Tibial artery (tissue), 4 donors: Measurements from ENCODE around the gene SCN5A.
A peak's percentile ranks its signal among the peaks of the same experiment; 100 is the strongest.

Source experiments
- DNase-seq, 2 donors: peaks; one replicate each; pipeline ENCODE4 v3.0.0-alpha.2; 2019
- H3K27ac ChIP-seq, 2 donors: fragments of 200-600 bp; sonication (generic) in 1 of 2; 1 replicate in 1 of 2; 2 replicates in 1 of 2; pipeline ENCODE4 v1.5.1; 2018 to 2019; ENCODE audit warnings: mild to moderate bottlenecking in 1 of 2
- H3K27me3 ChIP-seq, 2 donors: fragments of 200-600 bp; sonication (generic) in 1 of 2; one replicate each; pipeline versions ENCODE4 v1.5.1 to v1.6.0; 2016 to 2019
- H3K36me3 ChIP-seq, 3 donors: fragments of 200-600 bp; sonication (generic) in 2 of 3; one replicate each; pipeline ENCODE4 v1.5.1; 2016 to 2019; ENCODE audit warnings: mild to moderate bottlenecking in 2 of 3
- H3K4me1 ChIP-seq, 4 donors: fragments of 200-600 bp; sonication (generic) in 2 of 4; 1 replicate in 3 of 4; 2 replicates in 1 of 4; pipeline ENCODE4 v1.5.1; 2016 to 2019
- H3K4me3 ChIP-seq, 2 donors: fragments of 200-600 bp; sonication (generic) in 1 of 2; 1 replicate in 1 of 2; 2 replicates in 1 of 2; pipeline ENCODE4 v1.5.1; 2018 to 2019; ENCODE audit warnings: mild to moderate bottlenecking in 2 of 2
- H3K9me3 ChIP-seq, 3 donors: fragments of 200-600 bp; sonication (generic) in 1 of 3; one replicate each; pipeline ENCODE4 v1.5.1; 2016 to 2019
- intact Hi-C: fragments of 100-400 bp; cut with DNase I; formaldehyde crosslinking; loops from one replicate; pipeline ENCODE4 v1.15.0; 2023; ENCODE audit warnings: low total_unique reads
- TF ChIP-seq, protein P1 (sequence below), 2 experiments: fragments of 200-600 bp in 1 of 2; fragments of 450-650 bp in 1 of 2; IDR thresholded peaks; one replicate each; pipeline ENCODE4 v1.5.1; 2017 to 2019; ENCODE audit warnings: antibody characterized with exemption in 2 of 2, mild to moderate bottlenecking in 1 of 2, moderate library complexity in 1 of 2

Gene SCN5A

DNA sequence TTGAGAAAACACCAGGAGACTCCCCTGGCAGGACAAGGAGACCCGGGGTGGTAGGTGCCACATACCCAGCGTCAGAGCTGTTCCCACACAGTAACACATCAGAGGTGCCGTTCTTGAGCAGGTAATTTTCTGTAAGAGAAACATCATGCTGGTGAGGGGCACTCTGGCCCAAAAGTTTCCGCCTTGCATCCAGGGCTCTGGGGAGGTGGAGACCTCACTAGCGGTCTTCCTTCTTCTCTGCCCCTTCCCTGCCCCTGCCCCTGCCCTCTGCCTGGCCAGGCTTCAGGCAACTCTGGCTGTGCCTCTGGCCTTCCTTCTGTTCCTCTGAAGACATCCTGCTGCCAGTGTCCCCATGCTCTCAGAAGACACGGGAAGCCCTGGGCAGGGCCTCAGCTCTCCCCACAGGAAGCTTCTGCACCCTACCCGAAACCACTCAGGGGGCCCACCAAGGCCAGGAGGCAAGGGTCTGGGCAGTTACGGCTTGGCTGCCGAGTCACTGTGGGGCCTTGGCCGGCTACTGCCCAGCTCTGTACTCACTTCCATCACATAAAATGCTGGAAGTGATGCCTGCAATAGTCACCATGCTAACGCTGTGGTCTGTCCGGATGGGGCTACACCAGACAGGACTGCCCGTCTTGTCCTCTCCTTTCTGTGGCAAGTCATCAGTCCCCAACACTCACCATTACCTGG, 41.3 kb downstream of the SCN5A start:
- no peak overlapping the region for H3K27ac ChIP-seq

DNA sequence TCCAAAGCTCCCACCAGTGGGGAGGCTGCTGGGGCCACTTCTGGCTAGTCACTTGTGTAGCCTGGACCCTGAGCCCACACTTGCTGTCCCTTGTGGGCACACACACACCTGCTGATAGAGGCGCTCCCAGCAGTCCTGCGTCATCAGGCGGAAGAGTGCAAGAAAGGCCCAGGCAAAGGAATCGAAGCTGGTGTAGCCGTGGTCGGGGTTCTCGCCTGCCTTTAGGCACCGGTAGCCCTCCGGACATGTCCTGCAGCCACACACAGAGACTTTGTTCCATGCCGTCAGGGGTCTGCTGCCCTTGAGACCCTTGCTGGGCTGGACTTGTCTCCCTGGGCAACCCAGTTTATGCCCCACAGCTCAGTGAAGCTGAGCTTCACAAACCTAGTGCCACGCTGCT, 42.9 kb downstream of the SCN5A start:
- no peaks in the 10 kb centered on the region for H3K36me3 ChIP-seq
- TF ChIP-seq, protein P1, sequence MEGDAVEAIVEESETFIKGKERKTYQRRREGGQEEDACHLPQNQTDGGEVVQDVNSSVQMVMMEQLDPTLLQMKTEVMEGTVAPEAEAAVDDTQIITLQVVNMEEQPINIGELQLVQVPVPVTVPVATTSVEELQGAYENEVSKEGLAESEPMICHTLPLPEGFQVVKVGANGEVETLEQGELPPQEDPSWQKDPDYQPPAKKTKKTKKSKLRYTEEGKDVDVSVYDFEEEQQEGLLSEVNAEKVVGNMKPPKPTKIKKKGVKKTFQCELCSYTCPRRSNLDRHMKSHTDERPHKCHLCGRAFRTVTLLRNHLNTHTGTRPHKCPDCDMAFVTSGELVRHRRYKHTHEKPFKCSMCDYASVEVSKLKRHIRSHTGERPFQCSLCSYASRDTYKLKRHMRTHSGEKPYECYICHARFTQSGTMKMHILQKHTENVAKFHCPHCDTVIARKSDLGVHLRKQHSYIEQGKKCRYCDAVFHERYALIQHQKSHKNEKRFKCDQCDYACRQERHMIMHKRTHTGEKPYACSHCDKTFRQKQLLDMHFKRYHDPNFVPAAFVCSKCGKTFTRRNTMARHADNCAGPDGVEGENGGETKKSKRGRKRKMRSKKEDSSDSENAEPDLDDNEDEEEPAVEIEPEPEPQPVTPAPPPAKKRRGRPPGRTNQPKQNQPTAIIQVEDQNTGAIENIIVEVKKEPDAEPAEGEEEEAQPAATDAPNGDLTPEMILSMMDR (IDR thresholded peaks at IDR 0.05) = no peak
- H3K27me3 ChIP-seq = no peaks in the 10 kb centered on the region
- peak in 1 of 2 donors; percentile 55 for DNase-seq
- H3K4me3 ChIP-seq = no peak overlapping the region
- no peaks in the 10 kb centered on the region for H3K9me3 ChIP-seq
- H3K27ac ChIP-seq = no peak overlapping the region
- intact Hi-C loops = no loop called here
- H3K4me1 ChIP-seq = no peaks in the 10 kb centered on the region

More for the DNA sequence above, 41.3 kb downstream of the SCN5A start:
- Histone ChIP-seq H3K27me3 (no peaks in the 10 kb centered on the region), H3K4me3 (no peak overlapping the region), H3K36me3 (no peaks in the 10 kb centered on the region), H3K4me1 (no peaks in the 10 kb centered on the region), H3K9me3 (no peaks in the 10 kb centered on the region)
- TF ChIP-seq, protein P1 (IDR thresholded peaks at IDR 0.05) = no peak
- intact Hi-C loops = no loop called here
- peak in 1 of 2 donors; percentile 45 for DNase-seq

DNA sequence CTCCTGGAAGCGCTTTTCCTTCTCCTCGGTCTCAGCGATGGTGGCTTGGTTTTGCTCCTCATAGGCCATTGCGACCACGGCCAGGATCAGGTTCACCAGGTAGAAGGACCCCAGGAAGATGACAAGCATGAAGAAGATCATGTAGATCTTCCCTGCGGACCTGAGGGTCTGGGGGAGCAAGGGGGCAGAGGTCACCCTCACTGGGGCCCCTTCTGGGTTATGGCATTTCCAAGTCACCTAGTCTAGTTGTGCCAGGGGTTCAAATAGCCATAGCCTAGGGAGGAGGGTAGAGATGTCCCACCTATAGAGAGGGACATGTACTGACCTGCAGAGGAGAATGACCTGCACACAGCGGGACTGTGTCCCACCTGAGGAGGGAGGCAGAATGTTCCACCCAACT, 43.5 kb downstream of the SCN5A start:
- Histone ChIP-seq H3K9me3 (no peaks in the 10 kb centered on the region), H3K36me3 (no peaks in the 10 kb centered on the region), H3K27me3 (no peaks in the 10 kb centered on the region), H3K4me3 (no peak overlapping the region), H3K4me1 (no peaks in the 10 kb centered on the region), H3K27ac (no peak overlapping the region)
- DNase-seq = no peak
- intact Hi-C loops = no loop called here
- TF ChIP-seq, protein P1 (IDR thresholded peaks at IDR 0.05) = no peak

DNA sequence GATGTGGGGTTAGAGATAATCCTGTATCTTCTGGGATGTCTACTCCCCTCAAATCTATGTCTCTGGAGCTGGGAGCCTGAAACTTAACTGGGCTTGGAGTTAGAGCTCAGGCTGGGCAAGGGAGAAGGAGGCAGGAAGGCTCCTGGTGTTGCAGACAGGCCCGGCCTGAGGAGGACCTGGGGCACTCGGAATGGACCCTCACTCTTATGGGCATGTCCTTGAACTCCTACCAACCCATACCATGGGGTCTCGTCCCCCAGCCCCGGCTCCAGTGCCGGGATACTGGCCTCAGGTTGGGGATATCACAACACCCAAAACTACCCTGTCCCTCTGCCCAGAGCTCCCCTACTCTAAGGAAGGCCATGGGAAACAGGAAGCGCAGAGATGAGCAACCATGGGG, 45.2 kb downstream of the SCN5A start:
- no peaks in the 10 kb centered on the region for H3K36me3 ChIP-seq
- H3K4me3 ChIP-seq = no peak overlapping the region
- no peak overlapping the region for H3K27ac ChIP-seq
- H3K4me1 ChIP-seq = no peaks in the 10 kb centered on the region
- intact Hi-C loops = no loop called here
- H3K9me3 ChIP-seq = no peaks in the 10 kb centered on the region
- DNase-seq = no peak
- TF ChIP-seq, protein P1 (IDR thresholded peaks at IDR 0.05) = no peak
- H3K27me3 ChIP-seq = no peaks in the 10 kb centered on the region

DNA sequence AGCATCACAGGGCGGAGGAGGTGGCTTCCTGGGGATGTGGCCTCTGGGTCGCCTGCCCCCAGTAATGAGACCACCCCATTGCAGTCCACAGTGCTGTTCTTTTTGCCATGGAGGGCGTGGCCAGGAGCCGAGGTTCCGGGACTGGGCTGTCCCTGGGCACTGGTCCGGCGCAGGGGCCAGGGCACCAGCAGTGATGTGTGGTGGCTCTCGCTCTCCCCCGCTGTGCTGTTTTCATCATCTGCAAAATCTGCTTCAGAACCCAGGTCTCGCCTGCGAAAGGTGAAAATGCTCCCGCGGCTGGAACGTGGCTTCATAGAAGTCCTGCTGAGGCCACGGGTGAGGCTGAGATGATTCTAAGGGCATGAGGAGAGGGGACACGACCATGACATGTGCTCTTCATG, 45.8 kb downstream of the SCN5A start:
- no peaks in the 10 kb centered on the region for H3K4me1 ChIP-seq
- intact Hi-C loops = no loop called here
- no peak overlapping the region for H3K4me3 ChIP-seq
- H3K27me3 ChIP-seq = no peaks in the 10 kb centered on the region
- H3K27ac ChIP-seq = no peak overlapping the region
- H3K9me3 ChIP-seq = no peaks in the 10 kb centered on the region
- TF ChIP-seq, protein P1 (IDR thresholded peaks at IDR 0.05) = no peak
- peak in 1 of 2 donors; percentile 41 for DNase-seq
- H3K36me3 ChIP-seq = no peaks in the 10 kb centered on the region
